Trophoblast cell (in vitro differentiated cells and primary cell): ENCODE measurements around the gene DNAJB11.
"Not testable (repeated sequence)": the region's sequence is repeated elsewhere in the genome, so short reads cannot be mapped to it uniquely, and the experiment has no call there.

Experiments used
- DNase-seq, 2 donors: peaks; one replicate each; pipeline ENCODE4 v3.0.0-alpha.2; 2016
- H2AFZ ChIP-seq: 2 replicates; pipeline ENCODE4 v1.6.1; 2013; ENCODE audit warnings: low read length, moderate library complexity, mild to moderate bottlenecking; ENCODE audit not compliant: insufficient read depth, poor library complexity
- H2AK5ac ChIP-seq: 2 replicates; pipeline ENCODE4 v1.6.1; 2013; ENCODE audit warnings: mild to moderate bottlenecking, low read length
- H2BK120ac ChIP-seq: 2 replicates; pipeline ENCODE4 v1.6.1; 2013; ENCODE audit warnings: low read length, mild to moderate bottlenecking, moderate library complexity; ENCODE audit not compliant: insufficient read depth, poor library complexity
- H2BK12ac ChIP-seq: 2 replicates; pipeline ENCODE4 v1.6.1; 2013; ENCODE audit warnings: mild to moderate bottlenecking, low read length, moderate library complexity
- H2BK5ac ChIP-seq: 2 replicates; pipeline ENCODE4 v1.6.1; 2013; ENCODE audit warnings: low read length, low read depth, moderate library complexity, mild to moderate bottlenecking; ENCODE audit not compliant: poor library complexity
- H3K14ac ChIP-seq: 2 replicates; pipeline ENCODE4 v1.6.1; 2013; ENCODE audit warnings: mild to moderate bottlenecking, low read length
- H3K18ac ChIP-seq: 2 replicates; pipeline ENCODE4 v1.6.1; 2013; ENCODE audit warnings: mild to moderate bottlenecking, low read length
- H3K23ac ChIP-seq: 2 replicates; pipeline ENCODE4 v1.6.1; 2013; ENCODE audit warnings: low read length
- H3K27ac ChIP-seq: 2 replicates; pipeline ENCODE4 v1.5.1; 2013; ENCODE audit warnings: low read depth, mild to moderate bottlenecking, inconsistent platforms, low read length, moderate library complexity
- H3K27me3 ChIP-seq: 2 replicates; pipeline ENCODE4 v1.6.1; 2013; ENCODE audit warnings: inconsistent platforms, mild to moderate bottlenecking, low read length, moderate library complexity; ENCODE audit not compliant: insufficient read depth
- H3K36me3 ChIP-seq, 2 experiments: 1 replicate in 1 of 2; 2 replicates in 1 of 2; pipeline ENCODE4 v1.6.1; 2013; ENCODE audit warnings: low read length in 2 of 2, mild to moderate bottlenecking in 2 of 2, moderate library complexity in 1 of 2; ENCODE audit not compliant: insufficient read depth in 2 of 2, control insufficient read depth in 1 of 2
- H3K4ac ChIP-seq: 2 replicates; pipeline ENCODE4 v1.6.1; 2013; ENCODE audit warnings: low read depth, mild to moderate bottlenecking, low read length, moderate library complexity
- H3K4me1 ChIP-seq, 2 experiments: 1 replicate in 1 of 2; 2 replicates in 1 of 2; pipeline ENCODE4 v1.6.1; 2013; ENCODE audit warnings: low read length in 2 of 2, mild to moderate bottlenecking in 2 of 2, moderate library complexity in 1 of 2; ENCODE audit not compliant: insufficient read depth in 2 of 2, control insufficient read depth in 1 of 2
- H3K4me2 ChIP-seq: 2 replicates; pipeline ENCODE4 v1.6.1; 2013; ENCODE audit warnings: inconsistent platforms, mild to moderate bottlenecking, low read length, moderate library complexity
- H3K4me3 ChIP-seq: 2 replicates; pipeline ENCODE4 v1.5.1; 2013; ENCODE audit warnings: mild to moderate bottlenecking, low read depth, low read length, inconsistent platforms
- H3K79me1 ChIP-seq: one replicate; pipeline ENCODE4 v1.6.1; 2013; ENCODE audit warnings: low read length
- H3K79me2 ChIP-seq: 2 replicates; pipeline ENCODE4 v1.6.1; 2013; ENCODE audit warnings: low read length, mild to moderate bottlenecking; ENCODE audit not compliant: control insufficient read depth, insufficient read depth, poor library complexity
- H3K9ac ChIP-seq: 2 replicates; pipeline ENCODE4 v1.6.1; 2013; ENCODE audit warnings: mild to moderate bottlenecking, low read length
- H3K9me3 ChIP-seq: 2 replicates; pipeline ENCODE4 v1.6.1; 2013; ENCODE audit warnings: low read depth, mild to moderate bottlenecking, control low read depth, inconsistent platforms, low read length; ENCODE audit not compliant: insufficient read depth
- H4K12ac ChIP-seq: 2 replicates; pipeline ENCODE4 v1.6.1; 2013; ENCODE audit warnings: low read depth, mild to moderate bottlenecking, low read length, moderate library complexity
- H4K8ac ChIP-seq: 2 replicates; pipeline ENCODE4 v1.6.1; 2013; ENCODE audit warnings: low read depth, mild to moderate bottlenecking, low read length, moderate library complexity
- H4K91ac ChIP-seq: one replicate; pipeline ENCODE4 v1.6.1; 2013; ENCODE audit warnings: low read depth, mild to moderate bottlenecking, low read length, moderate library complexity
- WGBS: extraction: QIAGEN DNeasy Blood & Tissue Kit; methylation state at CpG from one replicate; pipeline ENCODE4 v1.1.7; 2013; ENCODE audit warnings: missing lambda C conversion rate; ENCODE audit not compliant: insufficient read length, insufficient coverage; ENCODE audit errors: extremely low coverage; 5-methylcytosine and 5-hydroxymethylcytosine counted together

The DNAJB11 gene

GRCh38 chr3:186530415-186530814, 40.1 kb upstream of the DNAJB11 start:
- Histone ChIP-seq H3K27ac (no peak overlapping the region), H3K4me1 (no peaks in the 10 kb centered on the region), H2BK5ac (no peak overlapping the region), H3K14ac (no peak overlapping the region), H2BK120ac (no peak overlapping the region), H3K27me3 (no peaks in the 10 kb centered on the region), H3K9ac (no peak overlapping the region), H3K36me3 (no peaks in the 10 kb centered on the region), H2AK5ac (no peak overlapping the region), H3K79me2 (no peaks in the 10 kb centered on the region), H2AFZ (no peak overlapping the region), H2BK12ac (no peak overlapping the region), H4K91ac (no peak overlapping the region), H3K18ac (no peak overlapping the region), H4K8ac (no peak overlapping the region), H3K4ac (no peak overlapping the region), H3K4me2 (no peak overlapping the region), H4K12ac (no peak overlapping the region), H3K79me1 (no peaks in the 10 kb centered on the region), H3K4me3 (no peak overlapping the region), H3K23ac (no peak overlapping the region), H3K9me3 (no peaks in the 10 kb centered on the region)
- DNase-seq: no peak

- not testable (repeated sequence) for H2BK5ac ChIP-seq, H3K18ac ChIP-seq, H3K4ac ChIP-seq, DNase-seq, H3K9ac ChIP-seq, H2BK120ac ChIP-seq, H3K27ac ChIP-seq, H3K4me3 ChIP-seq, H3K79me1 ChIP-seq, H3K4me2 ChIP-seq, H2AK5ac ChIP-seq, H3K79me2 ChIP-seq, H4K12ac ChIP-seq, H3K9me3 ChIP-seq, H2BK12ac ChIP-seq, H3K14ac ChIP-seq, H3K4me1 ChIP-seq, H4K91ac ChIP-seq, H3K27me3 ChIP-seq, H2AFZ ChIP-seq, H3K23ac ChIP-seq, H3K36me3 ChIP-seq, H4K8ac ChIP-seq
- WGBS: no CpG with 5 or more reads among the region's 3 CpGs
These were observed 38.8 kb upstream of the DNAJB11 start for GRCh38 chr3:186531694-186532093.

- Histone ChIP-seq H3K27me3 (no peaks in the 10 kb centered on the region), H3K79me2 (no peaks in the 10 kb centered on the region), H2BK5ac (no peak overlapping the region), H3K4ac (no peak overlapping the region), H3K27ac (no peak overlapping the region), H3K36me3 (no peaks in the 10 kb centered on the region), H2AK5ac (no peak overlapping the region), H3K4me1 (no peaks in the 10 kb centered on the region), H3K4me2 (no peak overlapping the region), H3K14ac (no peak overlapping the region), H3K9ac (no peak overlapping the region), H4K12ac (no peak overlapping the region), H3K79me1 (no peaks in the 10 kb centered on the region), H2AFZ (no peak overlapping the region), H4K8ac (no peak overlapping the region), H3K23ac (no peak overlapping the region), H4K91ac (no peak overlapping the region), H3K4me3 (no peak overlapping the region), H3K18ac (no peak overlapping the region), H2BK120ac (no peak overlapping the region), H2BK12ac (no peak overlapping the region), H3K9me3 (no peaks in the 10 kb centered on the region)
- DNase-seq: no peak
- no CpG with 5 or more reads among the region's 1 CpG for WGBS
These were observed 37.9 kb upstream of the DNAJB11 start for GRCh38 chr3:186532598-186533072.

- H3K9me3 ChIP-seq: no peaks in the 10 kb centered on the region
- H3K9ac ChIP-seq: no peak overlapping the region
These were observed 36.3 kb upstream of the DNAJB11 start for GRCh38 chr3:186534113-186534669.

More at GRCh38 chr3:186534113-186534669, 36.3 kb upstream of the DNAJB11 start:
- Histone ChIP-seq H3K4me2 (no peak overlapping the region), H3K27ac (no peak overlapping the region), H2BK12ac (no peak overlapping the region), H3K4me3 (no peak overlapping the region), H2BK120ac (no peak overlapping the region), H3K4ac (no peak overlapping the region), H3K4me1 (no peaks in the 10 kb centered on the region), H3K14ac (no peak overlapping the region), H4K8ac (no peak overlapping the region), H3K79me1 (no peaks in the 10 kb centered on the region), H3K79me2 (no peaks in the 10 kb centered on the region), H4K91ac (no peak overlapping the region), H3K27me3 (no peaks in the 10 kb centered on the region), H2AFZ (no peak overlapping the region), H2BK5ac (no peak overlapping the region), H4K12ac (no peak overlapping the region), H3K36me3 (no peaks in the 10 kb centered on the region), H3K23ac (no peak overlapping the region), H2AK5ac (no peak overlapping the region), H3K18ac (no peak overlapping the region)
- WGBS: no CpG with 5 or more reads among the region's 6 CpGs
- DNase-seq: peak in 1 of 2 donors; percentile 22
